Measurements from ENCODE around the gene CTRB1. TPM values are rescaled to one million over a fixed set of nuclear protein-coding genes. Genes with fewer than 3 reads are reported as not detected.

The CTRB1 gene
- polyA plus RNA-seq (ENCODE audit: insufficient read length in 12 of 12): under 1 TPM in 4 of 12 donors, not detected in 8; 0.26 to 0.72 (median 0.51) TPM
- long read RNA-seq, donor 1: 0 reads
- long read RNA-seq, donor 2: 0 reads
- long read RNA-seq, donor 3: 0 reads
- long read RNA-seq, donor 4: 0 reads
- long read RNA-seq, donor 5, partial matches to known transcripts: 92 of 92 reads
- long read RNA-seq, donor 5, other reads (novel, unspliced or antisense): 0 of 92 reads
- long read RNA-seq, donor 6: 0 reads
- long read RNA-seq, donor 7: 0 reads
- long read RNA-seq, donor 8: 0 reads
- long read RNA-seq, donor 9: 0 reads
- long read RNA-seq, donor 10: 0 reads
- long read RNA-seq, donor 11: 0 reads

DNA sequence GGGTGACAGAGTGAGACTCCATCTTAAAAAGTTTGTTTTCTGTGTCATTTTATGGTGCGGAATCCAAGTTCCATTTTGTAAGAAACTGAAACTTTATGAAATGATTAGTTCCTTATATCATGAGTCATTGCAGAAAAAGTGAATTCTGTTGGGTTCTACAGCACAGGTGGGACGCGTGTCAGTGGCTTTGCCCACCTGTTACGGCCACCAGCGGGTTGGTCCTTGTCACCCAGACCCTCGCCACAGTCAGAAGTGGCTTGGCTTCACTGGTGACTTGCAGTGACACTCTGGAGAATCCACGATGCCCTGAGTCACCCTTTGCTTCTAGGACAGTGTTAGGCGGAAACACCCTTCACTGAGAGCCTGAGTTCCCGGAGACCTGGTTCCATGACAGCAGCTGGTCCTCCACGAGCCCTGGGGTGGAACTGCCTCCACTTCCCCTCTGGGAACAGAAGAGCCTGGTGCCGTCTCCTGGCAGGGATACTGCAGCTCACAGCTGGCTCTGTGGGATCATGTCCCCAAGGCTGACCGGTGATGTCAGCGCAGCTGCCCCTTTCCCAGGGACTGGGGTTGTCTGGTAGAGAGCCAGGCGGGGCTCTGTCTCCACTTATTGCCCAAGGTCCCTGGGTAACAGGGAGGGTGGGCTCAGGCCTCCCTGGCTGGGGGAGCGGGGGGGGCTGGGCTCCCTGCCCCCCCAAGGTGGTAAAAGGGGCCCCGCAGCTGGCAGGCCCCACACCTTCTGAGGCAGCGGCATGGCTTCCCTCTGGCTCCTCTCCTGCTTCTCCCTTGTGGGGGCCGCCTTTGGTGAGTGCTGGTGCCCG, at the start of gene CTRB1:
Gene CTRB1 (plus strand): TSS at position 733 of the 821 bp plus-strand sequence. CDS start 20 bp downstream, at position 753.
- no peak for DNase-seq

GRCh38 chr16:75169899-75170405, 48.8 kb upstream of the CTRB1 start:
- no peak for DNase-seq

GRCh38 chr16:75172578-75172977, 46.2 kb upstream of the CTRB1 start:
- no peak for DNase-seq

- no peak for DNase-seq
Observed at GRCh38 chr16:75175074-75175473, 43.7 kb upstream of the CTRB1 start.

GRCh38 chr16:75176926-75177325, 41.9 kb upstream of the CTRB1 start:
- no peak for DNase-seq

- DNase-seq: no peak
Observed at GRCh38 chr16:75179208-75179607, 39.6 kb upstream of the CTRB1 start.

- no peak for DNase-seq
Observed at GRCh38 chr16:75181630-75182029, 37.2 kb upstream of the CTRB1 start.

- DNase-seq: no peak
Observed at GRCh38 chr16:75188832-75189477, 29.8 kb upstream of the CTRB1 start.

GRCh38 chr16:75189638-75190245, 29.0 kb upstream of the CTRB1 start:
- DNase-seq: no peak

GRCh38 chr16:75192606-75193264, 26.1 kb upstream of the CTRB1 start:
- no peak for DNase-seq

DNA sequence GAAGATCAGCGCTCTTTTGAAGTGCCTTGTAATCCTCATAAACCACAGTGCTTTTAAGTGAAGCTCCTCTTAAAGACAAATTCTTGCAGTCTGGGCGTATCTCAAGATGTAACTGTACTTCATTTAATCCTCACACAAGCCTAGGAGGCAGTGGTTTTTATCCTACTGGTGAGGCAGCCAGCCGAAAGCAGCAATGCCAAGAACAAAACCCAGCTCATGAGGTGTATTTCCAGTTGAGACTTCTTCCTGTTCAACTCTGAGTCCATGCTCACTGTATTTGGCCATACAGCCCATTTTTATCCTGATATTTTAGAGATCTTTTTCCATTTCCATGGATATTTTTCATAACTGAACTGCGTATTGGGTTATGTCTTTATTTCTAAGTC, 25.5 kb upstream of the CTRB1 start:
- no peak for DNase-seq

DNA sequence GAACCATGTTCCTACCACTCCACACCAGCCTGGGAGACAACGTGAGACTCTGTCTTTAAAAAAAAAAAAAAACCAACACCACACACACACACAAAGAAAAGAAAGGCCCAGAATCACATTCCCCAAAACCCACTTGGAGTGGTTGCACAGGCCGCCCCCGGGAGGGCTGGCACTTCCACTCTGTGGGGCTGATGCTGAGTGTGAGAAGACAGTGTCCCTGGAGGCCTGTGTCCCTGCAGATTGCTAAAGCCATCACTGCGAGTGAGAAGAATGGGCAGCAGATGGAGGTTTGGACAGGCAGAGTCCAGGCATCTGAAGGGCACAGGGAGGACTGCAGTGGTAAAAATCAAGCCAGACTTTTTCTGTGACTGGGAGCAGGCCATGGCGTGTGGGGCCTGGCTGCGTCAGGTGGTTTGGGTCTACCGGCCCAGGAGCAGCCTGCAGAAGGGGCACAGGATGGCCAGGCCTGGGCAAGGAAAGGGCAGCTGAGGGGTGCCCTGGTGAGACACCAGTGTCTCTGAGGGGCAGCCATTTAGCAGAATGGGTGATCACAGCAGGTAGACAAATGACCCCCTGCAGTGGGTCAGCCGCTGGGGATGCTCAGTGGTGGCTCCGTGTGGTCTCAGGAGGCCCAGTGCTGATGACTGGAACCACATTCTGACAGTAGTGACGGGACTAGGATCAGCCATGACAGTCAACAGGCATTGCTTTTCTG, 24.9 kb upstream of the CTRB1 start:
- no peak for DNase-seq

- no peak for DNase-seq
Observed at GRCh38 chr16:75195811-75196790, 22.7 kb upstream of the CTRB1 start.

DNA sequence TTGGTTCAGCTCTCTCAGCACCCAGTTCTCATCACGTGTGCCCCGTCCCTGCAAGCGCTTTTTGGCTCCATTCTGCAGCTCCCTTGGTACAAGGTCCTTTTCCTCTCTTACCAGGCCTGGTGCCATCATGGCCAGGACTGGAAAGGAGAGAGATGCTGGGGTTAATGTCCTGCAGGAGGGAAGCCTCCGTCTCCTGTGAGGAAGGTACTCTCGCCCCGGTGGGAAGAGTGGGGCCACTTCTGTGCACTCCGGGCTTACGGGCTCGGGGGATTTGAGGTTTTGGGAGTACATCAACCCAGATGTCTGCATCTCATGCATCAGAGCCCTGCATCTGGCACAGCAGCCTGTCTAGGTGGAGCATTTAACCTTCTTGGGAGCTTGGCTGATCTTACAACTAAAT, 22.0 kb upstream of the CTRB1 start:
- no peak for DNase-seq

- no peak for DNase-seq
Observed at GRCh38 chr16:75197522-75198134, 21.2 kb upstream of the CTRB1 start.

- DNase-seq: no peak
Observed at GRCh38 chr16:75198135-75198600, 20.6 kb upstream of the CTRB1 start.

- DNase-seq: no peak
Observed at GRCh38 chr16:75202069-75202590, 16.7 kb upstream of the CTRB1 start.

- no peak for DNase-seq
Observed at GRCh38 chr16:75203096-75203495, 15.7 kb upstream of the CTRB1 start.
